ENCODE results near the gene ZNF292. TPM values are rescaled to one million over a fixed set of nuclear protein-coding genes. Genes with fewer than 3 reads are reported as not detected.

ZNF292 gene
- 19.3 and 34.8 TPM in 2 replicates for total RNA-seq

DNA sequence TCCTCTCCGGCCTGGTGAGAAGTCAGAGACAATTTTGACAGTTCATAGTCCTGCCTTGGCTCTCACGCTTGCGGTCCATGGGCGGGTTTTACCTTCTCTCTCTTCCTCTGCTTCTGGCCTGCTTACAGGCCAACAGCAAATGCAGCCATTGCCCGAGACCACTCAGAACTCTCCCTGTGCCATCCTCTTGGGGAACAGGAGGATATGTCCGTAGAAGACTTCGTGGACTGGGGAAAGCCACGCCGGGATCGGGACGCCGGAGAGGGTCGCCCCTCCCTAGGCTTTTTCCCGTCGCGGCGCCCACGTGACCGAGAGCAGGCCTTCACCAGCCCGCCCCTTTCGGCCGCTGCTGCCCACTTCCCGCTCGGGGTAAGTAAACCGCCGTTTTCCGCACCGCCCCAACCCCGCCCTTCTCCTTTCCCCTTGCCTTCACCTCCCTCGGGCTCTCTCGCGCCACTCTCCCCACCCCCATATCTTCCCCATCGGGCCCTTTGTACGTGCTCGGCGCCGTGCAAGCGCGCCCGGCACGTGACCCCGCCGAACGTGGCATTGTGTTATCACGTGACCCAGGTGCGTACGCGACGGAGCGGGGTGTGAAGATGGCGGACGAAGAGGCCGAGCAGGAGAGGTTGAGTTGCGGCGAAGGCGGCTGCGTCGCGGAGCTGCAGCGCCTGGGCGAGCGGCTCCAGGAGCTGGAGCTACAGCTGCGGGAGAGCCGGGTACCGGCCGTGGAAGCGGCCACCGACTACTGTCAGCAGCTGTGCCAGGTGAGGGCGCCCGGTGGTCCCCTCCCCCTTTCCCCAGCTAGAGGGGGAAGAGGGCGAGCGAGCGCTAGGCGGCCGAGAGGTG, at the start of gene ZNF292:
TSS of gene ZNF292 (plus strand) at position 573 of the 849 bp plus-strand sequence. CDS start at position 600, 27 bp downstream.

Other genes with a start within 250 kb of the ZNF292 start
- gene HTR1E, start 218.0 kb upstream of the ZNF292 start, total RNA-seq, result not detected in 2 replicates
- not detected in 2 replicates for gene CGA, start 60.5 kb upstream of the ZNF292 start, total RNA-seq
- 2.6 and 3.3 TPM in 2 replicates for gene SMIM8, start 167.0 kb downstream of the ZNF292 start, total RNA-seq
- 0.88 and 1.3 TPM in 2 replicates for gene GJB7, start 173.7 kb downstream of the ZNF292 start, total RNA-seq
- 1.8 and 2.6 TPM in 2 replicates for gene C6orf163, start 189.2 kb downstream of the ZNF292 start, total RNA-seq